ENCODE measurements around the gene RCAN2.
A peak's percentile ranks its signal among the peaks of the same experiment; 100 is the strongest.

RCAN2 gene

GRCh38 chr6:46438245-46438644 lies 53.0 kb downstream of the RCAN2 start:
- H3K27ac ChIP-seq, result no peak overlapping the region
- TF ChIP-seq CTCF (conservative IDR thresholded peaks at IDR 0.05), result no peak

- TF ChIP-seq CTCF (conservative IDR thresholded peaks at IDR 0.05), result no peak
These were observed 53.5 kb downstream of the RCAN2 start for GRCh38 chr6:46437671-46438221.

GRCh38 chr6:46422619-46423018 lies 68.6 kb downstream of the RCAN2 start:
- H3K27ac ChIP-seq, result no peak overlapping the region
- TF ChIP-seq CTCF (conservative IDR thresholded peaks at IDR 0.05), result no peak

More at GRCh38 chr6:46437671-46438221, 53.5 kb downstream of the RCAN2 start:
- no peak overlapping the region for H3K27ac ChIP-seq

- no peak overlapping the region for H3K27ac ChIP-seq
- no peak for TF ChIP-seq CTCF (conservative IDR thresholded peaks at IDR 0.05)
These were observed 69.3 kb downstream of the RCAN2 start for GRCh38 chr6:46421939-46422338.

- H3K27ac ChIP-seq, result no peak overlapping the region
- no peak for TF ChIP-seq CTCF (conservative IDR thresholded peaks at IDR 0.05)
These were observed 70.2 kb downstream of the RCAN2 start for GRCh38 chr6:46420921-46421638.

GRCh38 chr6:46419576-46420002 lies 71.7 kb downstream of the RCAN2 start:
- no peak overlapping the region for H3K27ac ChIP-seq
- peak; percentile 83 for TF ChIP-seq CTCF (conservative IDR thresholded peaks at IDR 0.05)

- TF ChIP-seq CTCF (conservative IDR thresholded peaks at IDR 0.05), result no peak
These were observed 76.9 kb downstream of the RCAN2 start for GRCh38 chr6:46414398-46414797.

More at GRCh38 chr6:46414398-46414797, 76.9 kb downstream of the RCAN2 start:
- no peak overlapping the region for H3K27ac ChIP-seq
